Body of pancreas (tissue), 4 donors: ENCODE measurements around the gene F12. TPM values are rescaled to one million over a fixed set of nuclear protein-coding genes. Genes with fewer than 3 reads are reported as not detected.

Experiments
- ATAC-seq: fragments of 150-250 bp; one replicate; pipeline ENCODE4 v1.9.1; 2016
- DNase-seq, 4 donors: peaks; one replicate each; pipeline ENCODE4 v3.0.0-alpha.2; 2019
- H3K27ac ChIP-seq, 4 donors: fragments of 200-600 bp; sonication (generic); 1 replicate in 3 of 4; 2 replicates in 1 of 4; pipeline versions ENCODE4 v1.5.1 to v1.6.1; 2016 to 2019; ENCODE audit warnings: mild to moderate bottlenecking in 1 of 4, mixed read lengths in 1 of 4, moderate library complexity in 1 of 4
- H3K27me3 ChIP-seq, 2 donors: fragments of 200-600 bp; sonication (generic); one replicate each; pipeline ENCODE4 v1.6.0; 2016; ENCODE audit warnings: mild to moderate bottlenecking in 1 of 2
- H3K36me3 ChIP-seq, 2 donors: fragments of 200-600 bp; sonication (generic); replicated peaks in 1 of 2; 2 replicates each; pipeline ENCODE4 v1.5.1; 2016; ENCODE audit warnings: low read depth in 2 of 2; ENCODE audit not compliant: insufficient read depth in 1 of 2
- H3K4me1 ChIP-seq: fragments of 200-600 bp; sonication (generic); one replicate; pipeline ENCODE4 v1.6.0; 2016
- H3K4me3 ChIP-seq, 2 donors: fragments of 200-600 bp; sonication (generic); 1 replicate in 1 of 2; 2 replicates in 1 of 2; pipeline ENCODE4 v1.5.1; 2016 to 2019
- H3K9me3 ChIP-seq, 3 donors: fragments of 200-600 bp; sonication (generic); 1 replicate in 2 of 3; 2 replicates in 1 of 3; pipeline ENCODE4 v1.5.1; 2016
- CTCF ChIP-seq, 7 experiments: fragments of 450-650 bp in 4 of 7; fragments of 200-600 bp in 3 of 7; sonication (generic) in 3 of 7; IDR thresholded peaks; one replicate each; pipeline ENCODE4 v1.5.1; 2016 to 2019; ENCODE audit warnings: antibody characterized with exemption in 7 of 7
- POLR2A ChIP-seq, 3 donors: fragments of 450-650 bp; IDR thresholded peaks; one replicate each; pipeline ENCODE4 v1.6.1; 2016; ENCODE audit warnings: antibody characterized with exemption in 3 of 3, mild to moderate bottlenecking in 2 of 3
- WGBS, 2 donors: methylation state at CpG; one replicate each; pipeline ENCODE4 v1.1.5; 2017; 5-methylcytosine and 5-hydroxymethylcytosine counted together
- intact Hi-C: fragments of 100-400 bp; cut with DNase I; formaldehyde crosslinking; loops from one replicate; pipeline ENCODE4 v1.15.1; 2023
- total RNA-seq, 2 donors: library from RNA; depleted of rRNA; stranded (reverse); fragments of >200 nt; gene quantifications; one replicate each; pipeline ENCODE4 v1.1.0, GENCODE V29; 2016

F12 gene
- total RNA-seq, 2 donors from 2014 or later = 0.33 to 4.4 TPM

GRCh38 chr5:177430972-177431316 lies 21.6 kb upstream of the F12 start:
- DNase-seq (no peak), ATAC-seq (no peak)
- intact Hi-C loops = no loop called here
- Histone ChIP-seq H3K27me3 (no peaks in the 10 kb centered on the region), H3K4me1 (peaks cover 17% of the 10 kb centered on the region), H3K4me3 (no peak overlapping the region), H3K36me3 (peaks cover 0 to 20% of the 10 kb centered on the region in 2 donors), H3K27ac (no peak overlapping the region), H3K9me3 (no peaks in the 10 kb centered on the region)
- whole genome bisulfite sequencing, 2 donors = 75 to 80% methylated on average over 7 of the region's 7 CpGs
- no peak for TF ChIP-seq CTCF (IDR thresholded peaks at IDR 0.05)
- TF ChIP-seq POLR2A (IDR thresholded peaks at IDR 0.05) = no peak

- peaks cover 21% of the 10 kb centered on the region for H3K4me1 ChIP-seq
- H3K9me3 ChIP-seq = no peaks in the 10 kb centered on the region
- H3K36me3 ChIP-seq = peaks cover 0 to 20% of the 10 kb centered on the region in 2 donors
- no peak overlapping the region for H3K27ac ChIP-seq
- no peak for ATAC-seq
- no peak for DNase-seq
- whole genome bisulfite sequencing, 2 donors = 84 to 86% methylated on average over 20 to 26 of the region's 26 CpGs
- no peak for TF ChIP-seq POLR2A (IDR thresholded peaks at IDR 0.05)
- TF ChIP-seq CTCF (IDR thresholded peaks at IDR 0.05) = no peak
- intact Hi-C loops = no loop called here
- H3K27me3 ChIP-seq = no peaks in the 10 kb centered on the region
- no peak overlapping the region for H3K4me3 ChIP-seq
Observed at GRCh38 chr5:177430140-177430951, 21.0 kb upstream of the F12 start.

GRCh38 chr5:177429248-177430040 lies 20.1 kb upstream of the F12 start:
- peaks cover 0 to 16% of the 10 kb centered on the region in 2 donors for H3K36me3 ChIP-seq
- 76 to 93% methylated on average over 6 of the region's 6 CpGs for WGBS, 2 donors
- no peaks in the 10 kb centered on the region for H3K9me3 ChIP-seq
- H3K27ac ChIP-seq = peak overlapping the region in 1 of 4 donors; percentile 14
- intact Hi-C loops = no loop called here
- TF ChIP-seq POLR2A (IDR thresholded peaks at IDR 0.05) = no peak
- TF ChIP-seq CTCF (IDR thresholded peaks at IDR 0.05) = no peak
- no peaks in the 10 kb centered on the region for H3K27me3 ChIP-seq
- DNase-seq (peak in 3 of 4 donors; percentile 24 to 80 (median 29)), ATAC-seq (no peak)
- peaks cover 23% of the 10 kb centered on the region for H3K4me1 ChIP-seq
- H3K4me3 ChIP-seq = no peak overlapping the region

- intact Hi-C loops = no loop called here
- H3K4me3 ChIP-seq = no peak overlapping the region
- DNase-seq (no peak), ATAC-seq (no peak)
- 73 to 87% methylated on average over 10 of the region's 10 CpGs for WGBS, 2 donors
- H3K27me3 ChIP-seq = no peaks in the 10 kb centered on the region
- H3K9me3 ChIP-seq = no peaks in the 10 kb centered on the region
- no peak for TF ChIP-seq POLR2A (IDR thresholded peaks at IDR 0.05)
- TF ChIP-seq CTCF (IDR thresholded peaks at IDR 0.05) = no peak
- H3K27ac ChIP-seq = peak overlapping the region in 1 of 4 donors; percentile 14
- H3K36me3 ChIP-seq = peaks cover 0 to 10% of the 10 kb centered on the region in 2 donors
- H3K4me1 ChIP-seq = peaks cover 23% of the 10 kb centered on the region
Observed at GRCh38 chr5:177428574-177429217, 19.3 kb upstream of the F12 start.
